K562 (cell line): ENCODE results near the gene CDADC1.

ENCODE experiments used
- BCL6 ChIP-seq: fragments of 250-450 bp; sonication (Bioruptor Pico); IDR thresholded peaks from 2 replicates; pipeline ENCODE4 v1.4.0; 2020
- RBM22 ChIP-seq: fragments of 200-400 bp; formaldehyde crosslinking; IDR thresholded peaks from 2 replicates; pipeline ENCODE4 v1.6.1; 2018; ENCODE audit warnings: low read length, low read depth; ENCODE audit not compliant: poor library complexity, severe bottlenecking
- ZKSCAN8 ChIP-seq: fragments of 200-800 bp; sonication (Bioruptor generic); IDR thresholded peaks from 2 replicates; pipeline ENCODE4 v1.6.1; 2016; ENCODE audit warnings: missing genetic modification characterization, missing compliant biosample characterization

GRCh38 chr13:49279112-49279511 is 31.4 kb downstream of the CDADC1 start:
- TF ChIP-seq ZKSCAN8 (CRISPR knock-in tag): no peak
- TF ChIP-seq BCL6 (CRISPR knock-in tag): no peak
- no peak for TF ChIP-seq RBM22
